HCT116 (cell line): ENCODE results near the gene SGSM2. TPM values are rescaled to one million over a fixed set of nuclear protein-coding genes. Genes with fewer than 3 reads are reported as not detected.

Experiments used
- ATAC-seq: fragments of 200-7000 bp; cut with Tn5 transposase; 2 replicates; pipeline ENCODE4 v1.9.1; 2020; ENCODE audit warnings: mild to moderate bottlenecking, moderate library complexity
- BruUV-seq: library from RNA; stranded (reverse); fragments of 400-500 nt; replicated peaks from 2 replicates; lab custom pipeline; 2021; lab: Mats Ljungman, UMichigan
- CTCF ChIA-PET: fragments of 300-600 bp; sonication (Branson Sonifier 250); formaldehyde crosslinking; loops from one replicate; lab custom pipeline; 2021; ENCODE audit warnings: antibody characterized with exemption; lab: Charles Lee
- POLR2A ChIA-PET: fragments of 300-600, 350-600 bp; sonication (Branson Sonifier 250); formaldehyde crosslinking; loops from one replicate; lab custom pipeline; 2021; ENCODE audit warnings: antibody characterized with exemption; lab: Charles Lee
- RAD21 ChIA-PET, 2 experiments: fragments of 300-600 bp; sonication (Branson Sonifier 250); formaldehyde crosslinking; loops; one replicate each; lab custom pipeline; 2023; ENCODE audit warnings: low total read pairs in 2 of 2; ENCODE audit not compliant: uncharacterized antibody in 2 of 2, unreplicated experiment in 2 of 2, low non-redundant PET in 1 of 2; lab: Charles Lee
- DNase-seq: peaks from one replicate; pipeline ENCODE4 v3.0.0-alpha.2; 2010; ENCODE audit warnings: low read depth, low spot score
- H2AFZ ChIP-seq: fragments of 200-600 bp; shearing (Covaris generic), sonication (generic); 2 replicates; pipeline ENCODE4 v1.6.1; 2017; ENCODE audit warnings: low read depth, mixed run types, mixed read lengths, antibody characterized with exemption, low read length; ENCODE audit not compliant: poor library complexity, severe bottlenecking
- H3K27ac ChIP-seq: 2 replicates; pipeline ENCODE4 v1.5.1; 2012; ENCODE audit warnings: low read depth, low read length
- H3K27me3 ChIP-seq: fragments of 200-600 bp; sonication (generic); 2 replicates; pipeline ENCODE4 v1.6.1; 2016; ENCODE audit warnings: mixed run types, low read length, mixed read lengths; ENCODE audit not compliant: insufficient read depth
- H3K36me3 ChIP-seq, 2 experiments: fragments of 200-500 bp in 1 of 2; fragments of 200-600 bp in 1 of 2; sonication (Bioruptor generic) in 1 of 2; sonication (generic) in 1 of 2; 2 replicates each; pipeline versions ENCODE4 v1.5.1 to v1.6.1; 2014 to 2016; ENCODE audit warnings: low read length in 2 of 2, inconsistent platforms in 1 of 2, mixed read lengths in 1 of 2, mixed run types in 1 of 2; ENCODE audit not compliant: insufficient read depth in 2 of 2, control insufficient read depth in 1 of 2
- H3K4me1 ChIP-seq, 2 experiments: fragments of 200-600 bp in 1 of 2; sonication (generic) in 1 of 2; 2 replicates each; pipeline versions ENCODE4 v1.5.1 to v1.6.1; 2012 to 2017; ENCODE audit warnings: low read length in 2 of 2, inconsistent platforms in 1 of 2, mild to moderate bottlenecking in 1 of 2, mixed read lengths in 1 of 2, mixed run types in 1 of 2, moderate library complexity in 1 of 2; ENCODE audit not compliant: insufficient read depth in 2 of 2, control insufficient read depth in 1 of 2
- H3K4me2 ChIP-seq: fragments of 200-600 bp; sonication (generic); 2 replicates; pipeline ENCODE4 v1.6.1; 2017; ENCODE audit warnings: mixed run types, low read length, mixed read lengths
- H3K4me3 ChIP-seq, 2 experiments: fragments of 200-600 bp in 1 of 2; sonication (generic) in 1 of 2; replicated peaks in 1 of 2; 2 replicates each; pipeline ENCODE4 v1.5.1; 2011 to 2016; ENCODE audit warnings: low read length in 2 of 2, control low read depth in 1 of 2, low read depth in 1 of 2, mild to moderate bottlenecking in 1 of 2, mixed read lengths in 1 of 2, mixed run types in 1 of 2
- H3K79me2 ChIP-seq: fragments of 200-600 bp; sonication (generic); 2 replicates; pipeline ENCODE4 v1.6.1; 2017; ENCODE audit warnings: mild to moderate bottlenecking, mixed run types, low read length, moderate library complexity, mixed read lengths; ENCODE audit not compliant: insufficient read depth
- H3K9ac ChIP-seq: fragments of 200-600 bp; sonication (generic); 2 replicates; pipeline ENCODE4 v1.6.1; 2016; ENCODE audit warnings: low read length, mixed read lengths
- H3K9me2 ChIP-seq: fragments of 200-600 bp; sonication (generic), shearing (Covaris generic); 2 replicates; pipeline ENCODE4 v1.6.1; 2017; ENCODE audit warnings: mixed run types, mild to moderate bottlenecking, moderate library complexity; ENCODE audit not compliant: insufficient read depth
- H3K9me3 ChIP-seq, 2 experiments: fragments of 200-500 bp in 1 of 2; fragments of 200-600 bp in 1 of 2; sonication (Bioruptor generic) in 1 of 2; sonication (generic) in 1 of 2; 2 replicates each; pipeline ENCODE4 v1.6.1; 2014 to 2017; ENCODE audit warnings: low read length in 2 of 2, mixed read lengths in 2 of 2, inconsistent platforms in 1 of 2, low read depth in 1 of 2, mild to moderate bottlenecking in 1 of 2, mixed run types in 1 of 2, moderate library complexity in 1 of 2; ENCODE audit not compliant: control insufficient read depth in 1 of 2, insufficient read depth in 1 of 2
- H4K20me1 ChIP-seq: fragments of 200-600 bp; sonication (generic), shearing (Covaris generic); 2 replicates; pipeline ENCODE4 v1.6.1; 2017; ENCODE audit warnings: mixed run types, mild to moderate bottlenecking, moderate library complexity; ENCODE audit not compliant: insufficient read depth
- CBX3 ChIP-seq: IDR thresholded peaks from 2 replicates; pipeline ENCODE4 v1.6.1; 2012; ENCODE audit warnings: low read depth
- EZH2 ChIP-seq: fragments of 200-600 bp; sonication (generic); IDR thresholded peaks from 2 replicates; pipeline ENCODE4 v1.6.1; 2017; ENCODE audit warnings: antibody characterized with exemption, mixed run types
- EZH2phosphoT487 ChIP-seq: fragments of 200-600 bp; IDR thresholded peaks from 2 replicates; pipeline ENCODE4 v1.6.1; 2018; ENCODE audit warnings: antibody characterized with exemption, borderline replicate concordance
- FOSL1 ChIP-seq: IDR thresholded peaks from 2 replicates; pipeline ENCODE4 v1.6.1; 2012; ENCODE audit warnings: low read depth
- JUND ChIP-seq: IDR thresholded peaks from 2 replicates; pipeline ENCODE4 v1.6.1; 2012
- POLR2AphosphoS5 ChIP-seq: IDR thresholded peaks from 2 replicates; pipeline ENCODE4 v1.6.1; 2011; ENCODE audit warnings: mild to moderate bottlenecking, low read depth, low read length, moderate library complexity
- RAD21 ChIP-seq: IDR thresholded peaks from 2 replicates; pipeline ENCODE4 v1.6.1; 2012; ENCODE audit warnings: low read depth, mild to moderate bottlenecking
- SIN3A ChIP-seq: IDR thresholded peaks from 2 replicates; pipeline ENCODE4 v1.6.1; 2012; ENCODE audit warnings: low read depth
- SRF ChIP-seq: IDR thresholded peaks from 2 replicates; pipeline ENCODE4 v1.6.1; 2012; ENCODE audit warnings: low read depth
- intact Hi-C: fragments of 100-400 bp; cut with micrococcal nuclease; formaldehyde crosslinking; loops from 2 replicates; pipeline ENCODE4 v1.10.0; 2022
- total RNA-seq: library from RNA; stranded (reverse); gene quantifications from one replicate; pipeline ENCODE4 v1.2.1, GENCODE V29; 2021; ENCODE audit not compliant: unreplicated experiment
- TF ChIP-seq, protein P1 (sequence below): IDR thresholded peaks from 2 replicates; pipeline ENCODE4 v1.6.1; 2012; ENCODE audit warnings: low read depth
- TF ChIP-seq, protein P2 (sequence below): IDR thresholded peaks from 2 replicates; pipeline ENCODE4 v1.6.1; 2012
- TF ChIP-seq, protein P3 (sequence below), 3 experiments: fragments of 200-600 bp in 1 of 3; sonication (generic) in 1 of 3; IDR thresholded peaks in 2 of 3; conservative IDR thresholded peaks in 1 of 3; 2 replicates each; pipeline ENCODE4 v1.5.1; 2012 to 2017; ENCODE audit warnings: low read depth in 2 of 3, low read length in 2 of 3, antibody characterized with exemption in 1 of 3, borderline replicate concordance in 1 of 3, control low read depth in 1 of 3, mild to moderate bottlenecking in 1 of 3, mixed read lengths in 1 of 3, mixed run types in 1 of 3, moderate library complexity in 1 of 3; ENCODE audit not compliant: insufficient read depth in 1 of 3

SGSM2 gene
- total RNA-seq, 1 experiment from 2014 or later: 68.1 TPM

DNA sequence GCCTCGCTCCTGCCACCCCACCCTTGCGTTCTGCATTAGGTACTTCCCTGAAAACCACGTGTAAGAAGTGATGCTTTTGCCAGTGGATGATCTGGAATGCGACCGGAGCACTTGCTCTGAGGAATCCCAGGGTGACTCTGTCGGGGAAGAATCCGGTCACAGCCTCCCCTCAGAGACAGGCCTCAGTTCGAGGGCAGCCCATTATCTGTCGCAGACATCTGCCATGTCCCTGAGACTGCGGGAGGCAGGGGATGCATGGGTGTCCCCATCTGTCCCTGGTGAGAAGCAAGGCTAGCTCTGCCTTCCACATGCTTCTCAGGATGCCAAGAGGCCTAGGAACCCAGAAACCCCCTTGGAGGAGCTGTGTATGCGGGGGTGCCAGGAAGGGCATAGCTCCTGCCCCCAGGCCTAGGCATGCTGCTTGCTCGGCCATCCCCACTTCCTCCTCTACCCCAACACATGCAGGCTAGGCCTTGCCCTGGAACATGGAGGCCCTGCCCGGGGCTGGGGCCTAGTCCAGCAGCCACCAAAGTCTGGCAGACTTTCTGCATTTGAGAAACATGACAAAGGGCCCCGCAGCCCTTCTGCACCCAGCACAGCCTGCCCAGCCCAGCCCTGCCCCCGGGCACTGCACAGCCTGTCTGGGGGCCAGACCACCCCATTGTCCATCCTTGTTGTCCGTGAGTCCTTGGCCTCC lies 43.1 kb downstream of the SGSM2 start (continued):
- TF ChIP-seq, protein P1, sequence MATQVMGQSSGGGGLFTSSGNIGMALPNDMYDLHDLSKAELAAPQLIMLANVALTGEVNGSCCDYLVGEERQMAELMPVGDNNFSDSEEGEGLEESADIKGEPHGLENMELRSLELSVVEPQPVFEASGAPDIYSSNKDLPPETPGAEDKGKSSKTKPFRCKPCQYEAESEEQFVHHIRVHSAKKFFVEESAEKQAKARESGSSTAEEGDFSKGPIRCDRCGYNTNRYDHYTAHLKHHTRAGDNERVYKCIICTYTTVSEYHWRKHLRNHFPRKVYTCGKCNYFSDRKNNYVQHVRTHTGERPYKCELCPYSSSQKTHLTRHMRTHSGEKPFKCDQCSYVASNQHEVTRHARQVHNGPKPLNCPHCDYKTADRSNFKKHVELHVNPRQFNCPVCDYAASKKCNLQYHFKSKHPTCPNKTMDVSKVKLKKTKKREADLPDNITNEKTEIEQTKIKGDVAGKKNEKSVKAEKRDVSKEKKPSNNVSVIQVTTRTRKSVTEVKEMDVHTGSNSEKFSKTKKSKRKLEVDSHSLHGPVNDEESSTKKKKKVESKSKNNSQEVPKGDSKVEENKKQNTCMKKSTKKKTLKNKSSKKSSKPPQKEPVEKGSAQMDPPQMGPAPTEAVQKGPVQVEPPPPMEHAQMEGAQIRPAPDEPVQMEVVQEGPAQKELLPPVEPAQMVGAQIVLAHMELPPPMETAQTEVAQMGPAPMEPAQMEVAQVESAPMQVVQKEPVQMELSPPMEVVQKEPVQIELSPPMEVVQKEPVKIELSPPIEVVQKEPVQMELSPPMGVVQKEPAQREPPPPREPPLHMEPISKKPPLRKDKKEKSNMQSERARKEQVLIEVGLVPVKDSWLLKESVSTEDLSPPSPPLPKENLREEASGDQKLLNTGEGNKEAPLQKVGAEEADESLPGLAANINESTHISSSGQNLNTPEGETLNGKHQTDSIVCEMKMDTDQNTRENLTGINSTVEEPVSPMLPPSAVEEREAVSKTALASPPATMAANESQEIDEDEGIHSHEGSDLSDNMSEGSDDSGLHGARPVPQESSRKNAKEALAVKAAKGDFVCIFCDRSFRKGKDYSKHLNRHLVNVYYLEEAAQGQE: no peak
- TF ChIP-seq FOSL1: no peak

DNA sequence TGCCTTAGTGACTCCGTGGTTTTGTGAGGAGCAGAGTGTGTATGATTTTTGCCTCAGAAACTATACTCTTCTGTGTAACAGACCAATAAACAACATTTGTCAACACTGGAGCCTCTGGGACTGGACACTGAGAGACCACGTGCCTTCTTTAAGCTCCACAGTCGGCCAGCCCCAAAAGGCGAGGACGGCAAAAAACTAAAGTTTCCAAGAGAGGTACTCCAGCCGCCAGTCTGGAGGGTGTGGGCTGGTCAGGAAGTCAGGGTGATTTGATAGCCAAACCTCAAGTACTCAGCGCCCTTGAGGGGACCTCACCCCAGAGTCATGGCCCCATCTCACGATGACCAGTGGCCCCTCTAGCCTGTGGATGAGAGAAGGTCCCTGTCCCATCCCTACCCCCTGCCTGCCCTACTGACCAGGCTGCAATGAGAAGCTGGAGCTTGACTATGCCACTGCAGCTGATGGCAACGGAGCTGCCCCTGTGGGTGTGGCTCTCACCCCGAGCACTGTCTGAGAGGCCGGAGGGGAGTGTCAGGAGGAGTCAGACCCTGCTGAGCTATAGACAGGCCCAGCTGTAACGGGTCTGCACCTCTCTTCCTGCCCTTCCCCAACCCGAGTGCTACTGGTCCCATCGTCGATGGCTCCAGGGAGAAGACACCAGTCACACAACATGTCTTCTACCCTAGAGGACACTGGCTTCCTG lies 43.8 kb downstream of the SGSM2 start:
- H4K20me1 ChIP-seq: no peaks in the 10 kb centered on the region
- H3K79me2 ChIP-seq: no peaks in the 10 kb centered on the region
- intact Hi-C loops: no loop called here
- H3K9ac ChIP-seq: no peak overlapping the region
- RAD21 ChIA-PET: interaction anchor here in 1 of 2 experiments (2.7 kb wide), 1 partner anchor 35 kb away, joined by 40 read pairs; no protein-coding TSS in a partner anchor
- CTCF ChIA-PET: interaction anchor here (2.5 to 6.3 kb wide), 3 partner anchors 26 to 37 kb away, joined by 38 to 351 read pairs (median 41); no protein-coding TSS in a partner anchor
- no peak overlapping the region for H3K4me2 ChIP-seq
- no peaks in the 10 kb centered on the region for H3K9me2 ChIP-seq
- no peak overlapping the region for H3K4me3 ChIP-seq
- peaks cover 0 to 8% of the 10 kb centered on the region in 2 experiments; a peak in 1 of 4 replicates for H3K4me1 ChIP-seq
- no peak for DNase-seq
- no peaks in the 10 kb centered on the region for H3K9me3 ChIP-seq
- H3K27ac ChIP-seq: no peak overlapping the region
- H2AFZ ChIP-seq: no peak overlapping the region
- ATAC-seq: no peak
- POLR2A ChIA-PET: interaction anchor here (1.5 kb wide), 1 partner anchor 35 kb away, joined by 3 read pairs; no protein-coding TSS in a partner anchor
- peaks cover 2 to 3% of the 10 kb centered on the region in 2 experiments; a peak in 3 of 4 replicates for H3K36me3 ChIP-seq
- BruUV-seq: no TSS peak
- no peaks in the 10 kb centered on the region for H3K27me3 ChIP-seq
- TF ChIP-seq EZH2phosphoT487 (no peak), JUND (no peak), POLR2AphosphoS5 (no peak; the same call in 1 of the 2 replicates), EZH2 (no peak), SRF (no peak), CBX3 (no peak), RAD21 (no peak), SIN3A (no peak)
- TF ChIP-seq, protein P1: no peak
- TF ChIP-seq, protein P2, sequence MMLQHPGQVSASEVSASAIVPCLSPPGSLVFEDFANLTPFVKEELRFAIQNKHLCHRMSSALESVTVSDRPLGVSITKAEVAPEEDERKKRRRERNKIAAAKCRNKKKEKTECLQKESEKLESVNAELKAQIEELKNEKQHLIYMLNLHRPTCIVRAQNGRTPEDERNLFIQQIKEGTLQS: no peak
- TF ChIP-seq, protein P3, sequence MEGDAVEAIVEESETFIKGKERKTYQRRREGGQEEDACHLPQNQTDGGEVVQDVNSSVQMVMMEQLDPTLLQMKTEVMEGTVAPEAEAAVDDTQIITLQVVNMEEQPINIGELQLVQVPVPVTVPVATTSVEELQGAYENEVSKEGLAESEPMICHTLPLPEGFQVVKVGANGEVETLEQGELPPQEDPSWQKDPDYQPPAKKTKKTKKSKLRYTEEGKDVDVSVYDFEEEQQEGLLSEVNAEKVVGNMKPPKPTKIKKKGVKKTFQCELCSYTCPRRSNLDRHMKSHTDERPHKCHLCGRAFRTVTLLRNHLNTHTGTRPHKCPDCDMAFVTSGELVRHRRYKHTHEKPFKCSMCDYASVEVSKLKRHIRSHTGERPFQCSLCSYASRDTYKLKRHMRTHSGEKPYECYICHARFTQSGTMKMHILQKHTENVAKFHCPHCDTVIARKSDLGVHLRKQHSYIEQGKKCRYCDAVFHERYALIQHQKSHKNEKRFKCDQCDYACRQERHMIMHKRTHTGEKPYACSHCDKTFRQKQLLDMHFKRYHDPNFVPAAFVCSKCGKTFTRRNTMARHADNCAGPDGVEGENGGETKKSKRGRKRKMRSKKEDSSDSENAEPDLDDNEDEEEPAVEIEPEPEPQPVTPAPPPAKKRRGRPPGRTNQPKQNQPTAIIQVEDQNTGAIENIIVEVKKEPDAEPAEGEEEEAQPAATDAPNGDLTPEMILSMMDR (IDR thresholded peaks at IDR 0.05 in 2 of 3, conservative IDR thresholded peaks at IDR 0.05 in 1 of 3; ENCODE audit: borderline replicate concordance in 1 of 3, insufficient read depth in 1 of 3, low read depth in 2 of 3, low read length in 2 of 3): no peak
